ENCODE data around the gene SPRR5.

Gene SPRR5

GRCh38 chr1:152986578-152986977 lies 39.6 kb downstream of the SPRR5 start:
- no peak for DNase-seq

- no peak for DNase-seq
These were observed 46.2 kb downstream of the SPRR5 start for GRCh38 chr1:152993186-152993585.

GRCh38 chr1:152995842-152996241 lies 48.8 kb downstream of the SPRR5 start:
- DNase-seq: no peak

GRCh38 chr1:152996633-152997400 lies 49.8 kb downstream of the SPRR5 start:
- DNase-seq: no peak

GRCh38 chr1:152997901-152998300 lies 50.9 kb downstream of the SPRR5 start:
- no peak for DNase-seq

- no peak for DNase-seq
These were observed 51.5 kb downstream of the SPRR5 start for GRCh38 chr1:152998476-152998875.
